ENCODE data around the gene RUSC1. TPM values are rescaled to one million over a fixed set of nuclear protein-coding genes. Genes with fewer than 3 reads are reported as not detected.

RUSC1 gene
- total and polyA plus RNA-seq, 2 of the 8 experiments (the other 6 are each of a cell fraction or from before 2014, with no cell fraction given), result 54.6 to 90.4 TPM

GRCh38 chr1:155272466-155273342 is 48.0 kb upstream of the RUSC1 start:
- H2BK15ac ChIP-seq (ENCODE audit: low read length), result no peak overlapping the region
- H3K27me3 ChIP-seq (replicated peaks in 1 of 4; ENCODE audit: control insufficient read depth in 3 of 4, extremely low read depth in 1 of 4, insufficient read depth in 3 of 4, low read length in 3 of 4), result peaks cover 0 to 3% (median 0%) of the 10 kb centered on the region in 4 experiments; a peak in 2 of 7 replicates
- CTCF ChIA-PET (ENCODE audit: partially characterized antibody), result interaction anchor here (1.6 to 2.6 kb wide), 5 partner anchors 17 to 51 kb away, joined by 6 to 16 read pairs (median 8); partner anchors contain the start of genes ENTREP3 and RUSC1
- peak overlapping the region; percentile 78 to 96 for H3K4me2 ChIP-seq (ENCODE audit: insufficient read depth in 1 of 2, low read depth in 2 of 2, low read length in 2 of 2)
- H3K23ac ChIP-seq (ENCODE audit: insufficient read length), result no peak overlapping the region
- WGBS, 2 experiments (ENCODE audit: extremely low coverage in 1 of 2, insufficient coverage in 1 of 2, insufficient read length in 1 of 2, insufficient replicate concordance in 2 of 2, low coverage in 1 of 2, low lambda C conversion rate in 2 of 2, missing lambda C conversion rate in 1 of 2), result 17% methylated on average over 28 of the region's 44 CpGs; no CpG with 5 or more reads in 1 of the 2 experiments
- no peak overlapping the region for H2AK5ac ChIP-seq (ENCODE audit: low read depth, low read length)
- no peak overlapping the region for H2BK120ac ChIP-seq (replicated peaks; ENCODE audit: low read depth, low read length)
- H2BK12ac ChIP-seq (ENCODE audit: low read depth, low read length), result no peak overlapping the region
- H3K23me2 ChIP-seq (ENCODE audit: low read depth, low read length), result peaks cover 13% of the 10 kb centered on the region; the same call in 1 of the 2 replicates
- H3K18ac ChIP-seq (ENCODE audit: extremely low read depth, low read length), result no peak overlapping the region; the same call in 1 of the 2 replicates
- no peaks in the 10 kb centered on the region for H3K9me3 ChIP-seq (ENCODE audit: insufficient read depth in 2 of 2, low read depth in 1 of 2, low read length in 1 of 2)
- H3K4me3 ChIP-seq (ENCODE audit: extremely low read depth in 1 of 4, insufficient read depth in 2 of 4, low read depth in 3 of 4, low read length in 4 of 4), result peak overlapping the region; percentile 86 to 100 (median 90)
- no peak overlapping the region for H3K56ac ChIP-seq (replicated peaks; ENCODE audit: insufficient read length, low read depth, low read length)
- H3K27ac ChIP-seq (ENCODE audit: low read depth, low read length), result peak overlapping the region; percentile 78; the same call in 1 of the 2 replicates
- H4K5ac ChIP-seq (ENCODE audit: insufficient read length, low read depth, low read length), result peak overlapping the region; percentile 84
- H2BK20ac ChIP-seq (ENCODE audit: low read length), result no peak overlapping the region
- H3K79me2 ChIP-seq (ENCODE audit: control insufficient read depth in 1 of 2, insufficient read depth in 2 of 2, low read length in 2 of 2), result peaks cover 10 to 25% of the 10 kb centered on the region in 2 experiments
- no peak overlapping the region for H3K14ac ChIP-seq (ENCODE audit: insufficient read length)
- peak overlapping the region; percentile 30 for H3K4ac ChIP-seq (replicated peaks; ENCODE audit: insufficient read length, low read depth, low read length)
- H2AFZ ChIP-seq (ENCODE audit: low read length), result no peak overlapping the region
- peaks cover 7 to 9% of the 10 kb centered on the region in 2 experiments for H4K20me1 ChIP-seq (replicated peaks in 1 of 2; ENCODE audit: control insufficient read depth in 1 of 2, insufficient read depth in 2 of 2, low read length in 2 of 2)
- FAIRE-seq, result no peak
- no peak overlapping the region for H4K8ac ChIP-seq (ENCODE audit: extremely low read depth, insufficient read depth, low read length)
- H4K91ac ChIP-seq (replicated peaks; ENCODE audit: insufficient read length, low read length), result no peak overlapping the region
- peaks cover 0 to 11% (median 3%) of the 10 kb centered on the region in 4 experiments; a peak in 4 of 7 replicates for H3K4me1 ChIP-seq (replicated peaks in 1 of 4; ENCODE audit: control insufficient read depth in 3 of 4, insufficient read depth in 4 of 4, low read length in 3 of 4)
- H3K79me1 ChIP-seq (ENCODE audit: low read depth, low read length), result no peaks in the 10 kb centered on the region; the same call in none of the 2 replicates
- peak overlapping the region; percentile 62; the same call in 1 of the 2 replicates for H2BK5ac ChIP-seq (ENCODE audit: low read depth, low read length)
- POLR2A ChIA-PET (ENCODE audit: partially characterized antibody), result interaction anchor here (0.5 to 7.5 kb wide), 23 partner anchors 8 to 1062 kb away, joined by 3 to 87 read pairs (median 5); partner anchors contain the start of genes ENTREP3, FDPS, KRTCAP2 and RUSC1
- H3K9ac ChIP-seq (replicated peaks in 1 of 4; ENCODE audit: extremely low read depth in 1 of 4, low read depth in 3 of 4, low read length in 3 of 4), result peak overlapping the region; percentile 80 to 98 (median 84)
- DNase-seq (ENCODE audit: low read depth in 1 of 2, low spot score in 2 of 2), result no peak
- peaks cover 25 to 38% (median 32%) of the 10 kb centered on the region in 4 experiments for H3K36me3 ChIP-seq (ENCODE audit: control insufficient read depth in 2 of 4, insufficient read depth in 4 of 4, low read length in 3 of 4)
- TF ChIP-seq EGR1 (IDR thresholded peaks at IDR 0.05; ENCODE audit: borderline replicate concordance, low read depth, low read length), result no peak
- no peak for TF ChIP-seq ZNF274 (IDR thresholded peaks at IDR 0.05; ENCODE audit: borderline replicate concordance, extremely low read depth, low read length)
- TF ChIP-seq, protein P1, sequence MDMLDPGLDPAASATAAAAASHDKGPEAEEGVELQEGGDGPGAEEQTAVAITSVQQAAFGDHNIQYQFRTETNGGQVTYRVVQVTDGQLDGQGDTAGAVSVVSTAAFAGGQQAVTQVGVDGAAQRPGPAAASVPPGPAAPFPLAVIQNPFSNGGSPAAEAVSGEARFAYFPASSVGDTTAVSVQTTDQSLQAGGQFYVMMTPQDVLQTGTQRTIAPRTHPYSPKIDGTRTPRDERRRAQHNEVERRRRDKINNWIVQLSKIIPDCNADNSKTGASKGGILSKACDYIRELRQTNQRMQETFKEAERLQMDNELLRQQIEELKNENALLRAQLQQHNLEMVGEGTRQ (IDR thresholded peaks at IDR 0.05; ENCODE audit: low read length), result no peak
- peak in 1 of 2 experiments; percentile 27; a peak in 1 of 3 replicates for TF ChIP-seq POLR2A (IDR thresholded peaks at IDR 0.05; ENCODE audit: control extremely low read depth in 1 of 2, low read depth in 2 of 2, low read length in 2 of 2)
- TF ChIP-seq FOSL1 (IDR thresholded peaks at IDR 0.05; ENCODE audit: insufficient read depth, low read depth, low read length), result no peak
- peak; percentile 91 for TF ChIP-seq YY1 (IDR thresholded peaks at IDR 0.05; ENCODE audit: low read depth, low read length)
- TF ChIP-seq RBBP5 (IDR thresholded peaks at IDR 0.05; ENCODE audit: borderline replicate concordance, low read depth, low read length), result no peak
- peak; percentile 26; the same call in 1 of the 2 replicates for TF ChIP-seq CREB1 (IDR thresholded peaks at IDR 0.05)
- TF ChIP-seq CHD2 (IDR thresholded peaks at IDR 0.05; ENCODE audit: low read length), result peak; percentile 54
- peak; percentile 64 for TF ChIP-seq POLR2AphosphoS5 (IDR thresholded peaks at IDR 0.05; ENCODE audit: low read depth, low read length)
